ENCODE results near the gene ETV5. TPM values are rescaled to one million over a fixed set of nuclear protein-coding genes. Genes with fewer than 3 reads are reported as not detected.
"Not testable (repeated sequence)": the region's sequence is repeated elsewhere in the genome, so short reads cannot be mapped to it uniquely, and the experiment has no call there.

Gene ETV5
- total RNA-seq, 4 donors from 2014 or later: 2.0 to 39.8 (median 13.8) TPM

DNA sequence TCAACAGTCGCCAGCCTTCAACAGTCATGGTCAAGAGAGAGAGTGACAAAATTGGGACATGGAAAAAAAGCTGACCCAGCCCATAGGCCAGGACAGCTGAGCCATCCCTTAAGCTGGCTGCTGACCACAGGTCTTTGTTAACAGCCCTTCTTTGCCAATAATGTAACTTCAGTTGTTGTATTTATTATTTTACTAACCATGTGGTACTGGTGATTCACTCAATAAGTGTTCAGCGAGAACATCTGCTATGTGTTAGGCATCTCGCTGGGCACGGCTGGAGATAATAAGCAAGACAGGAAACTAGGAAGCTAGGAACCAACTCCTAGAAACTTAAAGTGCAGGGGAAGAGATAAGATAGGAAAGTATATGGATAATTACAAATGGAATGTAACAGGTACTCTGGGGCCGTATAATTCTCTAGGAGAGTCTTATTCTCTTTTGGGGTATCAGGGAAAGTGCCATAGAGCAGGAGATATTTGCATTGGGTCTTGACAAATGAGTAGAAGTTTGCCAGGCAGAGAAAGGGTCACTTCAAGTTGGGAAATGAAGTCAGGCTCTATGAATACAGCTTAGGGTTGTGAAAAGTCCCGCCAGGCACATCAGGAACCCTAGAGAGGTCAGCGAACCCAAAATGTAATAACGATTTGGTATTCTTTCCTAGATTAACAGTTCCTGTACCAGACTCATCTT is 87.1 kb downstream of the ETV5 start:
- H3K4me3 ChIP-seq: no peak overlapping the region
- DNase-seq: no peak
- H3K27ac ChIP-seq: no peak overlapping the region
- H3K36me3 ChIP-seq: no peaks in the 10 kb centered on the region
- H3K9me3 ChIP-seq: no peaks in the 10 kb centered on the region
- TF ChIP-seq, protein P1, sequence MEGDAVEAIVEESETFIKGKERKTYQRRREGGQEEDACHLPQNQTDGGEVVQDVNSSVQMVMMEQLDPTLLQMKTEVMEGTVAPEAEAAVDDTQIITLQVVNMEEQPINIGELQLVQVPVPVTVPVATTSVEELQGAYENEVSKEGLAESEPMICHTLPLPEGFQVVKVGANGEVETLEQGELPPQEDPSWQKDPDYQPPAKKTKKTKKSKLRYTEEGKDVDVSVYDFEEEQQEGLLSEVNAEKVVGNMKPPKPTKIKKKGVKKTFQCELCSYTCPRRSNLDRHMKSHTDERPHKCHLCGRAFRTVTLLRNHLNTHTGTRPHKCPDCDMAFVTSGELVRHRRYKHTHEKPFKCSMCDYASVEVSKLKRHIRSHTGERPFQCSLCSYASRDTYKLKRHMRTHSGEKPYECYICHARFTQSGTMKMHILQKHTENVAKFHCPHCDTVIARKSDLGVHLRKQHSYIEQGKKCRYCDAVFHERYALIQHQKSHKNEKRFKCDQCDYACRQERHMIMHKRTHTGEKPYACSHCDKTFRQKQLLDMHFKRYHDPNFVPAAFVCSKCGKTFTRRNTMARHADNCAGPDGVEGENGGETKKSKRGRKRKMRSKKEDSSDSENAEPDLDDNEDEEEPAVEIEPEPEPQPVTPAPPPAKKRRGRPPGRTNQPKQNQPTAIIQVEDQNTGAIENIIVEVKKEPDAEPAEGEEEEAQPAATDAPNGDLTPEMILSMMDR (IDR thresholded peaks at IDR 0.05): no peak
- TF ChIP-seq POLR2A (IDR thresholded peaks at IDR 0.05): no peak
- H3K4me1 ChIP-seq: no peaks in the 10 kb centered on the region
- intact Hi-C loops (cut with DNase I; ENCODE audit: low total_unique reads): no loop called here
- no peaks in the 10 kb centered on the region for H3K27me3 ChIP-seq

GRCh38 chr3:186021250-186021649 is 87.6 kb downstream of the ETV5 start:
- H3K4me3 ChIP-seq; H3K9me3 ChIP-seq; intact Hi-C loops (cut with DNase I; ENCODE audit: low total_unique reads); DNase-seq; H3K36me3 ChIP-seq; H3K27me3 ChIP-seq; H3K4me1 ChIP-seq; H3K27ac ChIP-seq: not testable (repeated sequence)

DNA sequence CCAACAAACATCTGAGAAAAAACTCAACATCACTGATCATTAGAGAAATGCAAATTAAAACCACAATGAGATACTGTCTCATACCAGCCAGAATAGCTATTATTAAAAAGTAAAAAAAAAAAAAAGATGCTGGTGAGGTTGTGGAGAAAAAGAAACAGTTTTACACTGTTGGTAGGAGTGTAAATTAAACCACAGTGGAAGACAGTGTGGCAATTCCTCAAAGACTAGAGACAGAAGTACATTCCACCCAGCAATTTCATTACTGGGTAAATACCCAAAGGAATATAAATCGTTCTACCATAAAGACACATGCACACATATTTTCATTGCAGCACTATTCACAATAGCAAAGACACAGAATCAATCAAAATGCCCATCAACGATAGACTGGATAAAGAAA is 89.6 kb downstream of the ETV5 start:
- H3K27me3 ChIP-seq; DNase-seq; H3K27ac ChIP-seq; H3K36me3 ChIP-seq; intact Hi-C loops (cut with DNase I; ENCODE audit: low total_unique reads); H3K4me1 ChIP-seq; H3K9me3 ChIP-seq; H3K4me3 ChIP-seq: not testable (repeated sequence)

DNA sequence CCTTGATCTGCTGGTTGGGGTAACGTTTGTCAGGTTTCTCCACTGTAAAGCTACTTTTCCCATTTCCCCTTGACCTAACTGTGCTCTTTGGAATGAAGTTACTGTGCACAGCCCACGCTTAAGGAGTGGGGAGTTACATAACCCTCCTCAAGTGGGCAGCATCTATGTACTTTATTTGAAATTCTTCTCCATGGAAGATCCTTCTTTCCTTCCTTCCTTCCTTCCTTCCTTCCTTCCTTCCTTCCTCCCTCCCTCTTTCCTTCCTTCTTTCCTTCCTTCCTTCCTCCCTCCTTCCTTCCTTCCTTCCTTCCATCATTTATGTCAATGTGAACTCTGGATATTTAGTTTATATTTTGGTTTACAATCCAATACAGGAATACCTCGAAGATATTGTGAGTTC is 94.0 kb downstream of the ETV5 start:
- Histone ChIP-seq H3K9me3 (no peaks in the 10 kb centered on the region), H3K4me1 (no peaks in the 10 kb centered on the region), H3K4me3 (no peak overlapping the region), H3K27ac (no peak overlapping the region), H3K27me3 (no peaks in the 10 kb centered on the region), H3K36me3 (no peaks in the 10 kb centered on the region)
- intact Hi-C loops (cut with DNase I; ENCODE audit: low total_unique reads): no loop called here
- no peak for TF ChIP-seq POLR2A (IDR thresholded peaks at IDR 0.05)
- TF ChIP-seq, protein P1 (IDR thresholded peaks at IDR 0.05): no peak
- DNase-seq: no peak

DNA sequence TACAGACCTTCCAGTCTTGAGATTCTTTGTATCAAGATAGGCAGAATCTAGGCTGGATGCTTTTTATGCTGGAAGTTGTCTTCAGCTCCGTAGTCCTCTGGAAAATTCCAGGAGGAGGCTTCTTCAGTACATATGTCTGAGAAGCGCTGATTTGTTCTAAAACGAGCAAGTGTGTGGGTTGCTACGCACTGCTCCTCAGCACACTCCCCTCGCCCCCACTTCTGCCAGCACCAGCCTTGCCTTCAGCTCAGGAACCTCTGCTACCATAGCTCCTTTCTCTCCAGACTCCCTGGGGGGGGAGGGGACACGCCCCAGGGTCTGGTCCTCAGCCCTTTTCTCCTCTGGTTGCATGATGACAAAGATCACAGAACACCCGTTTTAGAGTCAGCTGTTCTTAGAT is 95.6 kb downstream of the ETV5 start:
- Histone ChIP-seq H3K27ac (no peak overlapping the region), H3K27me3 (no peaks in the 10 kb centered on the region), H3K4me3 (no peak overlapping the region), H3K4me1 (no peaks in the 10 kb centered on the region), H3K36me3 (no peaks in the 10 kb centered on the region), H3K9me3 (no peaks in the 10 kb centered on the region)
- no peak for DNase-seq
- TF ChIP-seq, protein P1 (IDR thresholded peaks at IDR 0.05): no peak
- TF ChIP-seq POLR2A (IDR thresholded peaks at IDR 0.05): no peak
- intact Hi-C loops (cut with DNase I; ENCODE audit: low total_unique reads): no loop called here

DNA sequence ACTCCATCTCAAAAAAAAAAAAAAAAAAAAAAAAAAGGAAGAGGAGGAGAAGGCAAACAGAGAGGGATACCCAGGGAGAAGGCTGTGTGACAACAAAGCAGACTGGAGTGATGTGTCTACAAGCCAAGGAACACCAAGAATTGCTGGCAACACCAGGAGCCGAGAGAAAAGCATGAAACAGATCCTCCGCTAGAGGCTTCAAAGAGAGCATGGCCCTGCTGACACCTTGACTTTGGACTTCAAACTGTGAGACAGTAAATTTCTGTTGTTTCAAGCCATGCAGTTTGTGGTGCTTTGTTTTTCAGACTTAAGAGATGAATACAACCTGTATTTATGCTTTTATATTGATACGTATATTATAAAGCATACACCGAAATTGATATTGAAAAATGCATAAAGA is 96.8 kb downstream of the ETV5 start:
- Histone ChIP-seq H3K9me3 (no peaks in the 10 kb centered on the region), H3K4me1 (no peaks in the 10 kb centered on the region), H3K27ac (no peak overlapping the region), H3K27me3 (no peaks in the 10 kb centered on the region), H3K4me3 (no peak overlapping the region), H3K36me3 (no peaks in the 10 kb centered on the region)
- TF ChIP-seq POLR2A (IDR thresholded peaks at IDR 0.05): no peak
- TF ChIP-seq, protein P1 (IDR thresholded peaks at IDR 0.05): no peak
- intact Hi-C loops (cut with DNase I; ENCODE audit: low total_unique reads): no loop called here
- no peak for DNase-seq

Measured in uterus (tissue), 4 donors.